Activated B cell treated with CpG ODN at 0.5 μM for 24 hours (primary cell): Measurements from ENCODE around the gene SLC35G1. TPM values are rescaled to one million over a fixed set of nuclear protein-coding genes. Genes with fewer than 3 reads are reported as not detected.

ENCODE experiments used
- ATAC-seq: fragments of 200-7000 bp; cut with Tn5 transposase; one replicate; pipeline ENCODE4 v1.10.0; 2021; ENCODE audit warnings: low read depth, mild to moderate bottlenecking, moderate library complexity
- CTCF ChIA-PET: fragments of 350-600 bp; sonication (Branson Sonifier 250); formaldehyde crosslinking; loops from one replicate; lab custom pipeline; 2021; ENCODE audit warnings: antibody characterized with exemption; lab: Charles Lee
- POLR2A ChIA-PET: fragments of 350-600 bp; sonication (Branson Sonifier 250); formaldehyde crosslinking; loops from one replicate; lab custom pipeline; 2021; ENCODE audit warnings: antibody characterized with exemption; lab: Charles Lee
- DNase-seq: peaks from one replicate; pipeline ENCODE4 v3.0.0; 2022
- H3K27ac Mint-ChIP-seq: one replicate; pipeline ENCODE4 v1.8.0; 2020; ENCODE audit warnings: mixed read lengths
- H3K27me3 Mint-ChIP-seq: one replicate; pipeline ENCODE4 v1.8.0; 2021; ENCODE audit warnings: mixed read lengths
- H3K36me3 Mint-ChIP-seq: one replicate; pipeline ENCODE4 v1.8.0; 2021; ENCODE audit warnings: low read depth, mixed read lengths
- H3K4me1 Mint-ChIP-seq: one replicate; pipeline ENCODE4 v1.8.0; 2021; ENCODE audit warnings: mixed read lengths
- H3K4me3 Mint-ChIP-seq: one replicate; pipeline ENCODE4 v1.8.0; 2020; ENCODE audit warnings: mild to moderate bottlenecking, mixed read lengths
- H3K9me3 Mint-ChIP-seq: one replicate; pipeline ENCODE4 v1.8.0; 2020; ENCODE audit warnings: mixed read lengths
- CTCF ChIP-seq: fragments of 200-600 bp; IDR thresholded peaks from one replicate; pipeline ENCODE4 v1.8.0; 2022; ENCODE audit warnings: antibody characterized with exemption, mild to moderate bottlenecking
- intact Hi-C: fragments of 100-400 bp; cut with micrococcal nuclease; formaldehyde crosslinking; loops from one replicate; pipeline ENCODE4 v1.15.1; 2024
- total RNA-seq: library from RNA; stranded (reverse); gene quantifications from 2 replicates; pipeline ENCODE4 v1.2.3, GENCODE V29; 2022

Gene SLC35G1
- total RNA-seq: 2.1 and 2.2 TPM in 2 replicates

- H3K9me3 Mint-ChIP-seq: no peaks in the 10 kb centered on the region
- DNase-seq (peak; percentile 57), ATAC-seq (peak; percentile 93)
- POLR2A ChIA-PET: interaction anchor here (0.6 to 1.8 kb wide), 2 partner anchors 12 to 348 kb away, joined by 4 to 5 read pairs; no protein-coding TSS in a partner anchor
- peak within 1 kb of the TSS; percentile 84 for H3K4me3 Mint-ChIP-seq
- peak within 1 kb of the TSS; percentile 55 for H3K27ac Mint-ChIP-seq
- no peak for TF ChIP-seq CTCF
- peaks cover 12% of the 10 kb centered on the region for H3K27me3 Mint-ChIP-seq
- peaks cover 13% of the 10 kb centered on the region for H3K4me1 Mint-ChIP-seq
- intact Hi-C loops: loop anchor here (1.0 kb wide), 1 partner anchor 192 kb away; the partner anchor contains the start of gene FRA10AC1
- no peaks in the 10 kb centered on the region for H3K36me3 Mint-ChIP-seq
- CTCF ChIA-PET: interaction anchor here (1.0 kb wide), 1 partner anchor 15 kb away, joined by 3 read pairs; no protein-coding TSS in a partner anchor
Observed at GRCh38 chr10:93893646-93894515, at the start of gene SLC35G1. SLC35G1 (plus strand) TSS chr10:93893978; CDS start chr10:93894034, 56 bp downstream.

- Mint-ChIP-seq H3K4me3 (no peak overlapping the region), H3K9me3 (no peaks in the 10 kb centered on the region)
Observed at GRCh38 chr10:93844979-93845626, 48.7 kb upstream of the SLC35G1 start.

GRCh38 chr10:93849593-93849992 lies 44.2 kb upstream of the SLC35G1 start:
- no peak for TF ChIP-seq CTCF
- POLR2A ChIA-PET: no interaction called here
- H3K27me3 Mint-ChIP-seq: peaks cover 7% of the 10 kb centered on the region

More at GRCh38 chr10:93844979-93845626, 48.7 kb upstream of the SLC35G1 start:
- H3K4me1 Mint-ChIP-seq: no peaks in the 10 kb centered on the region
- POLR2A ChIA-PET: no interaction called here
- H3K27me3 Mint-ChIP-seq: peaks cover 7% of the 10 kb centered on the region
- no peaks in the 10 kb centered on the region for H3K36me3 Mint-ChIP-seq
- intact Hi-C loops: no loop called here
- TF ChIP-seq CTCF: no peak
- H3K27ac Mint-ChIP-seq: no peak overlapping the region
- CTCF ChIA-PET: no interaction called here
- ATAC-seq (no peak), DNase-seq (no peak)

GRCh38 chr10:93850031-93851015 lies 43.5 kb upstream of the SLC35G1 start:
- Mint-ChIP-seq H3K36me3 (no peaks in the 10 kb centered on the region), H3K27me3 (peaks cover 7% of the 10 kb centered on the region), H3K4me3 (no peak overlapping the region), H3K4me1 (no peaks in the 10 kb centered on the region), H3K9me3 (peaks cover 2% of the 10 kb centered on the region), H3K27ac (no peak overlapping the region)
- ChIA-PET POLR2A (no interaction called here), CTCF (interaction anchor here (1.8 kb wide), 1 partner anchor 295 kb away, joined by 5 read pairs; no protein-coding TSS in a partner anchor)
- TF ChIP-seq CTCF: no peak
- ATAC-seq (no peak), DNase-seq (no peak)
- intact Hi-C loops: no loop called here

More at GRCh38 chr10:93849593-93849992, 44.2 kb upstream of the SLC35G1 start:
- DNase-seq (no peak), ATAC-seq (no peak)
- intact Hi-C loops: no loop called here
- H3K36me3 Mint-ChIP-seq: no peaks in the 10 kb centered on the region
- H3K27ac Mint-ChIP-seq: no peak overlapping the region
- CTCF ChIA-PET: no interaction called here
- no peaks in the 10 kb centered on the region for H3K4me1 Mint-ChIP-seq
- no peak overlapping the region for H3K4me3 Mint-ChIP-seq
- peaks cover 2% of the 10 kb centered on the region for H3K9me3 Mint-ChIP-seq
